GM12891 (cell line): Measurements from ENCODE around the gene RAMP1.

Source experiments
- DNase-seq: peaks from one replicate; pipeline ENCODE4 v3.0.0; 2011; ENCODE audit warnings: low spot score; ENCODE audit not compliant: insufficient read length
- FAIRE-seq: peaks from 2 replicates; lab custom pipeline; 2011; peaks lifted over from hg19 to GRCh38; lab: Jason Lieb, UNC
- PAX5 ChIP-seq: IDR thresholded peaks from 2 replicates; pipeline ENCODE4 v1.6.1; 2011; ENCODE audit warnings: low read length, moderate library complexity, mild to moderate bottlenecking; ENCODE audit not compliant: insufficient read depth, severe bottlenecking
- POLR2A ChIP-seq: IDR thresholded peaks from 2 replicates; pipeline ENCODE4 v1.6.1; 2011; ENCODE audit warnings: low read depth, low read length, control low read depth
- POLR2AphosphoS5 ChIP-seq: IDR thresholded peaks from 2 replicates; pipeline ENCODE4 v1.6.1; 2011; ENCODE audit warnings: low read depth, low read length, control low read depth
- POU2F2 ChIP-seq: IDR thresholded peaks from 2 replicates; pipeline ENCODE4 v1.6.1; 2011; ENCODE audit warnings: low read depth, mild to moderate bottlenecking, control low read depth, low read length, moderate library complexity
- SPI1 ChIP-seq: IDR thresholded peaks from 2 replicates; pipeline ENCODE4 v1.6.1; 2011; ENCODE audit warnings: low read depth, low read length, control low read depth
- TAF1 ChIP-seq: IDR thresholded peaks from 2 replicates; pipeline ENCODE4 v1.6.1; 2011; ENCODE audit warnings: low read depth, low read length, control low read depth

Gene RAMP1

DNA sequence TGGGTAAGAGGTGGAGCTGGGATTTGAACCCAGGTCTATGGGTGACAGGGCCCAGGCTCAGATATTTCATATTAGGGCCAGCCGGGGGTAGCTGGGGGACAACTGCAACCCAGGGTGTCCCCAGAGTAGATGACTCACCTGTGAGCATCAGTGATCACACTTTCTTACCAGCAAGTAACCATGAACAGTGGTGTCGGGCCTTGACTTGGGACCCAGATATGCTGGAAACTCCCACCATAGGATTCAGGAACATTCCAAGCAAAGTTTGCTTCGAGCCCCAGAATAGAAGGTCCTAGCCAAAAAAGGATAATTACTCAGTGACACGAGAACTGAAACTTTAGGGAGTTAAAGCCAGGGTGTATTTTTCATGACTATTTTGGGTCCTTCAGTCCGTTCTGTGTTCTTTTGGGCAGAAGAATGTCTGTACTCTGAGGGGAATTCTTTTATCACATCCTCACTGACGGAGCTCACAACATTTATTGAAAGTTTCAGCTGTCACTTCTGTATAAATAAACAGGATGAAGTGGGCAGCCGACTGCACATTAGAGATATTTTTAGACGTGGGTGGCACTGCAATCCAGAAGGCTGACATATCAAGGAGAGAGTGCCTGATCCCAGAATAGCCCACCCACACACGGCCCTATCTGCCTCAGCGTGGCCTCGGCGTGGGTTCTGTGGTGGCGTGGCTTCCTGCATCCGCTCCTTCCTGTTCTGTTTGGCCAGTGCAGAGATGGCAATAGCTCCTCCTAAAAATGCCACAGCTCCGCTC lies 45.6 kb downstream of the RAMP1 start:
- DNase-seq: no peak
- TF ChIP-seq POLR2AphosphoS5 (no peak), SPI1 (peak; percentile 31; the same call in 1 of the 2 replicates)
- FAIRE-seq: peak; percentile 87

DNA sequence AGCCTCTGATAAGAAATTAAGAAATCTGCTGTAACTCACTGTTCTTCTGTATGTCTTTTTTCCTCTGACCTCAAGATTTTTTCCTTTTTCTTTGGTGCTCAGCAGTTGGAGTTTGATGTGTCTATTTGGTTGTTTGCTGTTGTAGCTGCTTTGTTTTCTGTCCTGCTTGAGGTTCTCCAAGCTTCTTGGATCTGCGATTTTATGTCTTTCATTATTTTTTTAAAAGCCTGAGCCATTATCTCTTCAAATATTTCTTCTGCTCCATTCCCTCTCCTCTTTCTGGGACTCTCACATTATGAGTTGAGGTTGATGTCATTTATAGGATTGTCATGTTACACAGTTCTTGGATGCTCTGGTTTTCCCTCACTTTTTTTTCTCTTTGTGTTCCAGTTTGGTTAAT lies 47.7 kb downstream of the RAMP1 start:
- DNase-seq: no peak
- FAIRE-seq: no peak
- no peak for TF ChIP-seq POLR2A
- no peak for TF ChIP-seq TAF1
- TF ChIP-seq PAX5: no peak
- TF ChIP-seq POU2F2: no peak
- no peak for TF ChIP-seq SPI1
- no peak for TF ChIP-seq POLR2AphosphoS5

DNA sequence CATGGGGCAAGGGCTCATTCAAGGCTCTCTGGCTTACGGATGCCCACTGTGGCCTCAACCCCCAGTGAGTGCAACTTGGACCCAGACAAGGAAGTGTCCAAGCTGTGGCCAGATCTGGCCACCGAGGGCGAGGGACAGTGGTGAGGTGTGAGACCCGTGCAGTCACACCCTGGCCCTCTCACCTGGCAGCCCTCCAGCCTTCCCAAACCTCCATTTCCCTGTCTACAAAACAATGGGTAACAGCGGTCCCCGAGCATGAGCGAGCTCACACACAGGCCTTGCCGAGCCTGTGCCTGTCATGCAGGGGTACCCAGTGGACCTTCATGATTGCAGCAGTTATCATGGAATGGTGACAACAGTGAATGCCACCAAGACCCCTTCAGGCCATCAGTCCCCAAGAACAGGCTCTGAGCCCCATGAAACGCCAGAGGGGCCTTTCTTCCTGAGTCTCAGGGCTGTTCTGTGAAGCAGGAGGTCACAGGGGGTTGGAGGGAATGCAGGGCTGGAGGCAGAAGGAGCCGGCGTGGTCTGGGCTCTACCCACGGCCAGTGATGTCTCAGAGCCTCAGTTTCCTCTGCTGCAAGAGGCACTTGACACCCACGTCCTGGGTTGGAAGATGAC lies 49.8 kb downstream of the RAMP1 start:
- no peak for DNase-seq
- no peak for FAIRE-seq
- TF ChIP-seq TAF1 (no peak), SPI1 (no peak), PAX5 (no peak), POLR2A (no peak), POU2F2 (no peak), POLR2AphosphoS5 (no peak)

DNA sequence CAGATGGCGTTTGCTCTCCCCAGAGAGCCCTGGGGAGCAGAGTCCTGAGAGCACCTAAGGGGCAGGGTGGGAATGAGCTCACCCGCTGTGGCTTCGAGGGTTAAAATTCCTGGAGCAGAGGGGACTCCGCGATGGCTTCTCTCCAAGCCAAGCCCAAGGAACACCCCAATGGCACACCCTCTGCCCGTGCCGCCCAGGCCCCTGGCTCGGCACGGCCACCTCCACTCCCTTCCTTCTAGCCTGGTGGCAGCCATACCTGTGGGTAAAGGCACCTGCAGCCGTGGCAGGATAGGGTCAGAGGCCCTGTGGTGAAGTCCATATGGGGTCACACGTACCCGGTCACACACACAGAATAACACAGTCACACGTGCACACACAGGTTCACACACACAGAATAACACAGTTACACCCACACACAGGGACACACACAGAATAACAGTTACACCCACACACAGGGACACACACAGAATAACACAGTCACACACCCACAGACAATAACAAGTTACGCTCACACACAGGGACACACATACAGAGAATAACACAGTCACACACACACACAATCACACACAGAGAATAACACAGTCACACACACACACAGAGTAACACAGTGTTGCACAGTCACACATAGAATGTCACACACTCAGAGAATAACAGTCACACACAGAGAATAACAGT lies 50.5 kb downstream of the RAMP1 start:
- TF ChIP-seq POLR2A (no peak), POLR2AphosphoS5 (no peak), PAX5 (no peak), POU2F2 (no peak), TAF1 (no peak)
- peak; percentile 86 for FAIRE-seq
- DNase-seq: no peak

DNA sequence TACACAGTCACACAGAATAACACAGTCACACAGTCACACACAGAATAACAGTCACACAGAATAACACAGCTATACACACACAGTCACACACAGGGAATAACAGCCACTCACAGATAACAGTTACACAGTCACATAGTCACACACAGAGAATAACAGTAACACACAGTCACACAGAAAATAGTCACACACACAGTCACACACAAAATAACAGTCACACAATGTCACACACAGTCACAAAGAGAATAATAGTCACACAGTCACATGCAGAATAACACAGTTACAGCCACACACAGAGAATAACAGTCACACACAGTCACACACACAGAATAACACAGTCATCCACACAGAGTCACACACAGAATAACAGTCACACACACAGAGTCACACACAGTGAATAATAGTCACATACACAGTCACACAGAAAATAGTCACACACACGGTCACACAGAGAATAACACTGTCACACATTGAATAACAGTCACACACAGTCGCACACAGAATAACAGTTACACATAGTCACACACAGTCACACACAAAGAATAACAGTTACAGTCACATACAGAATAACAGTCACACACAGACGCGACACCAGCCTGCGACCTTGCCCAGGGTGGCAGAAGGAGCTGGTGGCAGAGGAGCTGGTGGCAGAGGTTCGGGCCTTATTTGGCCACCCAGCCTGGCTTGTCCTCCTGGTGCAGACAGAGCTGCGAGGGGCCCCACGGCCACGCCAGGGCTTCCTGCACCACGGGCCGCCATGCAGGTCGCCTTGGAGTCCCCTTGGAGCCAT lies 51.3 kb downstream of the RAMP1 start:
- TF ChIP-seq PAX5 (no peak), POLR2AphosphoS5 (no peak), POU2F2 (no peak), SPI1 (no peak), POLR2A (no peak), TAF1 (no peak)
- FAIRE-seq: no peak
- DNase-seq: no peak

DNA sequence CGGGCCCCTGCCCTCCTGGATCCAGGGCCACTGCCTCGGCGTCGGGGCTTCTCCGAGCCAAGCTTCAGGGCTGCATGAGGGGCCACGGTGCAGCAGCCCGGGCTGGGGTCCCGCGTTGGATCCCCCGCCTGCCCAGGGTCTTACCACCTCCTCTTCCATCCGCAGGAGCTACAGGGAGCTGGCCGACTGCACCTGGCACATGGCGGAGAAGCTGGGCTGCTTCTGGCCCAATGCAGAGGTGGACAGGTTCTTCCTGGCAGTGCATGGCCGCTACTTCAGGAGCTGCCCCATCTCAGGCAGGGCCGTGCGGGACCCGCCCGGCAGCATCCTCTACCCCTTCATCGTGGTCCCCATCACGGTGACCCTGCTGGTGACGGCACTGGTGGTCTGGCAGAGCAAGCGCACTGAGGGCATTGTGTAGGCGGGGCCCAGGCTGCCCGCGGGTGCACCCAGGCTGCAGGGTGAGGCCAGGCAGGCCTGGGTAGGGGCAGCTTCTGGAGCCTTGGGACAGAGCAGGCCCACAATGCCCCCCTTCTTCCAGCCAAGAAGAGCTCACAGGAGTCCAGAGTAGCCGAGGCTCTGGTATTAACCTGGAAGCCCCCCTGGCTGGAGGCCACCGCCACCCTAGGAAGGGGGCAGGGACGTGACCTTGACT lies 52.1 kb downstream of the RAMP1 start:
- TF ChIP-seq SPI1: no peak
- no peak for TF ChIP-seq POLR2A
- DNase-seq (no peak), FAIRE-seq (no peak)

DNA sequence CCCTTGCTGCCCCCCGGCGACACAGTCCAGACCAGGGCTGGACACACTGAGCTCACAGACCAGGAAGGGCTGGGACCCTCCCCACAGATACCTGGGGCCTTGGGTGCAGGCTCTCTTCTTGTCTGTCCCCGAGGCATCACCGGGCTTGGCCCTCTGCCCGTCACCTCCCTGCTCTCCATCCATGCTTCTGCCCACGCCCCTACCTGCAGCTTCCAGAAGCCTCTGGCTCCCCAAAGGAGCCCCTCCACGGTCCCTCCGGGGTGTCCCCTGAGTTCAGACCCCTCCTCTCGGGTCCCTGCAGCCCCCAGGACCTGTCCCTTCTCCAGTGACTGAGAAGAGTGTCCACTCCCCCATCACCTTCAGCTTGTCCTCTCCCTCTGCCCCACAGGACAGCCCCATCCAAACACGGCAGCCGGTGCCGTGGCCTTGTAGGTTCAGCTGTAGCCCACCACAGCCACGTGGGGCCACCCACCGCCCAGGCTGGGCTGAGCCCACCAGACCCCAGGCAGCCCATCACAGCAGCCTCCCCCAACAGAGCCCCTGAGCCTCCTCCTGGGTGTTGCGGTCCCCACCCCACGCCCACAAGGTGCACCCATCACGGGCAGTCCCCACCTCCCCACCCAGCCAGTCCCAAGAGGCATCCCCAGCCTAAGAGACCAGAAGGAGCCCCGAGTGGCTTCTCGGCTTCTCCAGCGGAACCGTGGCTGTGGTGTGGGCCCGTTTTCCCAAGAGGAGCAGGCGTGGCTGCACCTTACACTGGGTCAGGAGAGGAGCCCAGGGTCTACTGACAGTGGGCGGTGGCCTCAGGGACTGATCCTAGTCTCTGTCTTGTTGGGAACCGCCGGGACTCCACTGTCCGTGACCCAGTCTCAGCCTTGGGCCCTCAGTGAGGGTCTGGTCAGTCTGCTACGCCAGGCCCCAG lies 53.1 kb downstream of the RAMP1 start:
- DNase-seq: no peak
- TF ChIP-seq POLR2A: no peak
- no peak for TF ChIP-seq SPI1
- no peak for TF ChIP-seq PAX5
- TF ChIP-seq POLR2AphosphoS5: no peak
- TF ChIP-seq POU2F2: no peak
- no peak for TF ChIP-seq TAF1
- no peak for FAIRE-seq

DNA sequence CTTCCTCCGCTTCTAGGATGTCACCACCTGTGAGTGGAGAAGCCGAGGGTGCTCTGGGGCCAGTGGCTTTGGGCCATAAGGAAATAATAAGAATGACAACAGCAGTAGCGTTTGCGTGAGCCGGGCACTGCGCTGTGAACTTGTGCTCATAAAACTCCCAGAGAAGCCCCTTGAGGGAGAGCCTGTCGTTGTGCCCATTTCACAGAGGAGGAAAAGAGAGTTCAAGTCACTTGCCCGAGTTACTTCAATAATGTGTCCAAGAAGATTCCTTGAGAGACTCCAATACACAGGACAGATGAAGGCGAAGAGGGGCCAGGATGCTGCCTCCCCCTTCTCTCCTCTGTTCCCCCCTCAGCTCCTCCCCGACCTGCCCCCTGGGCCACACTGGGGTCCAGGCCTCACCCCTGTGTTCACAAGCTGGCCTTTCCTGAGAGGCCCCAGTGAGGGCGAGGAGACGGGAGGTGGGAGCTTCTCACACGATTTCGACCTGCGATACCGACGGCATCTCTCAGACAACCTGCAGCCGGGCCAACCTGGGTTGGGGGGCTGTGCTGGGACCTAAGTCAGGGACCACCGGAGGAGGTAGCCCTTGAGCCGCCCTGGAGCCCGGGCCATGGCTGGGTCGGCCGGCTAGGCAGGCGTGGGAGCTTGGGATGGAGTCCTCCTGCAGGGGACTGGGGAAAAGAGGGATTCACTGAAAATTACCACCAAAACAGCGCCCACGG lies 53.9 kb downstream of the RAMP1 start:
- FAIRE-seq (no peak), DNase-seq (no peak)
- no peak for TF ChIP-seq TAF1
- no peak for TF ChIP-seq POU2F2
